GM12878 (cell line): ENCODE measurements around the gene SEC31B. TPM values are rescaled to one million over a fixed set of nuclear protein-coding genes. Genes with fewer than 3 reads are reported as not detected.

ENCODE experiments used
- ATAC-seq: fragments of 200-7000 bp; cut with Tn5 transposase; 3 replicates; pipeline ENCODE4 v1.9.1; 2020; ENCODE audit warnings: mild to moderate bottlenecking, moderate library complexity
- BruUV-seq: library from RNA; stranded (reverse); fragments of 400-500 nt; replicated peaks from 2 replicates; lab custom pipeline; 2021; lab: Mats Ljungman, UMichigan
- CTCF ChIA-PET: fragments of 300-600 bp; sonication (Branson Sonifier 250); formaldehyde crosslinking; extraction: SDS; loops from one replicate; lab custom pipeline; 2021; ENCODE audit warnings: inconsistent platforms; lab: Yijun Ruan, JAX
- POLR2A ChIA-PET: fragments of 350-600 bp; formaldehyde crosslinking; extraction: SDS; loops from one replicate; lab custom pipeline; 2021; ENCODE audit warnings: inconsistent platforms; lab: Charles Lee
- RAD21 ChIA-PET: fragments of 300-600 bp; sonication (Branson Sonifier 250); formaldehyde crosslinking; loops from one replicate; lab custom pipeline; 2023; ENCODE audit warnings: antibody characterized with exemption; ENCODE audit not compliant: unreplicated experiment; lab: Charles Lee
- SMC1A ChIA-PET: fragments of 300-600 bp; sonication (Branson Sonifier 250); formaldehyde crosslinking; loops from one replicate; lab custom pipeline; 2023; ENCODE audit not compliant: unreplicated experiment, uncharacterized antibody; lab: Charles Lee
- DNase-seq: peaks from one replicate; pipeline ENCODE4 v3.0.0-alpha.2; 2011; ENCODE audit warnings: low read depth, low spot score
- FAIRE-seq: peaks from 3 replicates; lab custom pipeline; 2011; peaks lifted over from hg19 to GRCh38; lab: Jason Lieb, UNC
- H2AFZ ChIP-seq: 2 replicates; pipeline ENCODE4 v1.6.0; 2011; ENCODE audit warnings: low read depth, low read length, control low read depth; ENCODE audit not compliant: control insufficient read depth
- H3K27ac ChIP-seq: 2 replicates; pipeline ENCODE4 v1.5.1; 2011; ENCODE audit warnings: control low read depth; ENCODE audit not compliant: control insufficient read depth, insufficient read depth
- H3K27me3 ChIP-seq, 2 experiments: replicated peaks in 1 of 2; 2 replicates each; pipeline versions ENCODE4 v1.6.0 to v1.6.1; 2011; ENCODE audit warnings: low read length in 1 of 2; ENCODE audit not compliant: control insufficient read depth in 2 of 2, insufficient read depth in 2 of 2
- H3K36me3 ChIP-seq, 2 experiments: 2 replicates each; pipeline ENCODE4 v1.5.1; 2011; ENCODE audit warnings: low read length in 1 of 2; ENCODE audit not compliant: control insufficient read depth in 2 of 2, insufficient read depth in 2 of 2
- H3K4me1 ChIP-seq: 2 replicates; pipeline ENCODE4 v1.6.1; 2011; ENCODE audit warnings: mild to moderate bottlenecking, low read length, moderate library complexity, mixed read lengths; ENCODE audit not compliant: control insufficient read depth, insufficient read depth
- H3K4me2 ChIP-seq: 2 replicates; pipeline ENCODE4 v1.6.0; 2011; ENCODE audit warnings: control low read depth; ENCODE audit not compliant: control insufficient read depth, insufficient read depth
- H3K4me3 ChIP-seq: fragments of 200-600 bp; sonication (generic); 2 replicates; pipeline ENCODE4 v1.5.1; 2016
- H3K79me2 ChIP-seq: 2 replicates; pipeline ENCODE4 v1.6.0; 2011; ENCODE audit warnings: low read length; ENCODE audit not compliant: control insufficient read depth, insufficient read depth
- H3K9ac ChIP-seq: 2 replicates; pipeline ENCODE4 v1.8.0; 2011; ENCODE audit warnings: low read length, control low read depth, mixed read lengths; ENCODE audit not compliant: control insufficient read depth, insufficient read depth
- H3K9me3 ChIP-seq: replicated peaks from 3 replicates; pipeline ENCODE4 v1.5.1; 2011; ENCODE audit warnings: mild to moderate bottlenecking, low read length; ENCODE audit not compliant: control insufficient read depth, insufficient read depth
- H4K20me1 ChIP-seq: 2 replicates; pipeline ENCODE4 v1.6.0; 2011; ENCODE audit not compliant: control insufficient read depth, insufficient read depth
- ATF2 ChIP-seq: IDR thresholded peaks from 2 replicates; pipeline ENCODE4 v1.6.1; 2012; ENCODE audit warnings: low read length, inconsistent platforms
- CBFB ChIP-seq: IDR thresholded peaks from 2 replicates; pipeline ENCODE4 v1.6.1; 2016; ENCODE audit warnings: antibody characterized with exemption, low read depth
- DPF2 ChIP-seq: fragments of 450-650 bp; IDR thresholded peaks from 2 replicates; pipeline ENCODE4 v1.6.1; 2017; ENCODE audit warnings: mild to moderate bottlenecking
- E4F1 ChIP-seq: fragments of 450-650 bp; IDR thresholded peaks from 2 replicates; pipeline ENCODE4 v1.6.1; 2018; ENCODE audit warnings: borderline replicate concordance, mild to moderate bottlenecking; ENCODE audit not compliant: partially characterized antibody
- EP300 ChIP-seq, 2 experiments: fragments of 150-350 bp in 1 of 2; IDR thresholded peaks; 2 replicates each; pipeline ENCODE4 v1.6.1; 2011 to 2012; ENCODE audit warnings: low read depth in 2 of 2, low read length in 2 of 2, borderline replicate concordance in 1 of 2, improper control_type of control experiment in 1 of 2, inconsistent platforms in 1 of 2; ENCODE audit not compliant: control insufficient read depth in 1 of 2
- ETV6 ChIP-seq, 2 experiments: fragments of 450-650 bp in 1 of 2; IDR thresholded peaks in 1 of 2; conservative IDR thresholded peaks in 1 of 2; 2 replicates each; pipeline ENCODE4 v1.6.1; 2014; ENCODE audit warnings: antibody characterized with exemption in 1 of 2, borderline replicate concordance in 1 of 2, low read depth in 1 of 2, mild to moderate bottlenecking in 1 of 2, moderate library complexity in 1 of 2
- FOXM1 ChIP-seq: IDR thresholded peaks from 2 replicates; pipeline ENCODE4 v1.6.1; 2012; ENCODE audit warnings: low read depth, mild to moderate bottlenecking, inconsistent platforms, low read length, moderate library complexity
- GATAD2B ChIP-seq: fragments of 450-650 bp; conservative IDR thresholded peaks from 2 replicates; pipeline ENCODE4 v1.6.1; 2017; ENCODE audit warnings: low read depth, mild to moderate bottlenecking, moderate library complexity
- IRF3 ChIP-seq: fragments of 450-650 bp; IDR thresholded peaks from 2 replicates; pipeline ENCODE4 v1.6.1; 2014; ENCODE audit warnings: mild to moderate bottlenecking
- KAT2A ChIP-seq: conservative IDR thresholded peaks from 2 replicates; pipeline ENCODE4 v1.6.1; 2011; ENCODE audit warnings: low read depth, low read length; ENCODE audit not compliant: control insufficient read depth
- MLLT1 ChIP-seq: fragments of 450-650 bp; IDR thresholded peaks from 2 replicates; pipeline ENCODE4 v1.6.1; 2016; ENCODE audit warnings: mild to moderate bottlenecking
- MTA2 ChIP-seq: fragments of 450-650 bp; IDR thresholded peaks from 2 replicates; pipeline ENCODE4 v1.6.1; 2016; ENCODE audit warnings: low read depth, mild to moderate bottlenecking, moderate library complexity
- MYB ChIP-seq: fragments of 150-350 bp; IDR thresholded peaks from 2 replicates; pipeline ENCODE4 v1.6.1; 2014; ENCODE audit warnings: mild to moderate bottlenecking, low read depth, low read length, borderline replicate concordance
- PAX5 ChIP-seq: IDR thresholded peaks from 2 replicates; pipeline ENCODE4 v1.6.1; 2011; ENCODE audit warnings: low read depth, low read length, borderline replicate concordance
- SMC3 ChIP-seq: IDR thresholded peaks from 2 replicates; pipeline ENCODE4 v1.6.1; 2011; ENCODE audit warnings: low read length, improper control_type of control experiment, borderline replicate concordance
- TCF7 ChIP-seq: IDR thresholded peaks from 2 replicates; pipeline ENCODE4 v1.6.1; 2014; ENCODE audit warnings: antibody characterized with exemption, borderline replicate concordance
- YBX1 ChIP-seq: fragments of 450-650 bp; IDR thresholded peaks from 2 replicates; pipeline ENCODE4 v1.6.1; 2016; ENCODE audit warnings: antibody characterized with exemption
- WGBS: methylation state at CpG from one replicate; pipeline ENCODE4 v1.1.6; 2016; ENCODE audit warnings: low lambda C conversion rate; ENCODE audit not compliant: insufficient replicate concordance, insufficient coverage; ENCODE audit errors: missing lambda C conversion rate; 5-methylcytosine and 5-hydroxymethylcytosine counted together
- in situ Hi-C: fragments of 300-500 bp; cut with MboI; formaldehyde crosslinking; loops from 9 replicates; pipeline ENCODE4 v1.14.3; 2018; ENCODE audit warnings: mixed read lengths
- intact Hi-C: fragments of 100-400 bp; cut with micrococcal nuclease; formaldehyde crosslinking; loops from one replicate; pipeline ENCODE4 v1.14.2; 2022; ENCODE audit not compliant: unreplicated experiment
- polyA plus RNA-seq, 11 experiments: library from polyadenylated mRNA; depleted of rRNA in 4 of 11; unstranded in 6 of 11; stranded (reverse) in 5 of 11; fragments of >200 nt; fragmentation: Nextera tagmentation in 4 of 11; fragmentation: Illumina TruSeq in 1 of 11; extraction: Ambion mirVana in 4 of 11; extraction: Trizol in 1 of 11; gene quantifications; 1 replicate in 1 of 11; 2 replicates in 10 of 11; pipeline versions ENCODE4 v1.2.1 to v1.2.3, GENCODE V29; 2011 to 2016; ENCODE audit warnings: inconsistent platforms in 2 of 11, missing spikeins in 2 of 11, low read depth in 1 of 11
- total RNA-seq, 4 experiments: library from RNA; depleted of rRNA in 3 of 4; stranded (reverse); fragments of >200 nt in 3 of 4; fragmentation: Illumina TruSeq in 1 of 4; extraction: Trizol in 1 of 4; gene quantifications; 2 replicates each; pipeline versions ENCODE4 v1.2.1 to v1.2.3, GENCODE V29; 2013 to 2021

Gene SEC31B
- total and polyA plus RNA-seq, 10 of the 15 experiments (the other 5 are each of a cell fraction or from before 2014, with no cell fraction given), result 3.4 to 24.3 (median 9.9) TPM

GRCh38 chr10:100470367-100470766, 49.3 kb downstream of the SEC31B start (continued):
- TF ChIP-seq MLLT1, result no peak
- TF ChIP-seq FOXM1, result no peak
- no peak for TF ChIP-seq GATAD2B
- TF ChIP-seq SMC3, result no peak
- no peak for TF ChIP-seq IRF3
- TF ChIP-seq DPF2, result no peak

GRCh38 chr10:100469756-100470155, 49.9 kb downstream of the SEC31B start:
- ChIA-PET POLR2A (interaction anchor here (0.5 kb wide), 1 partner anchor 415 kb away, joined by 3 read pairs; no protein-coding TSS in a partner anchor), SMC1A (interaction anchor here (1.2 kb wide), 1 partner anchor 11 kb away, joined by 5 read pairs; no protein-coding TSS in a partner anchor), RAD21 (no interaction called here), CTCF (interaction anchor here (0.6 to 2.5 kb wide), 4 partner anchors 13 to 127 kb away, joined by 3 to 13 read pairs (median 4); no protein-coding TSS in a partner anchor)
- 85% methylated on average over 1 of the region's 1 CpG for WGBS
- Histone ChIP-seq H2AFZ (no peak overlapping the region), H3K27ac (no peak overlapping the region), H3K9me3 (no peaks in the 10 kb centered on the region), H3K4me1 (no peaks in the 10 kb centered on the region), H3K27me3 (no peaks in the 10 kb centered on the region; a peak in 1 of 4 replicates), H3K36me3 (no peaks in the 10 kb centered on the region), H3K9ac (no peak overlapping the region), H3K4me2 (no peak overlapping the region), H4K20me1 (no peaks in the 10 kb centered on the region), H3K79me2 (no peaks in the 10 kb centered on the region), H3K4me3 (no peak overlapping the region)
- in situ Hi-C loops (no loop called here), intact Hi-C loops (no loop called here)
- FAIRE-seq (no peak), DNase-seq (no peak), ATAC-seq (no peak)
- no TSS peak for BruUV-seq
- no peak for TF ChIP-seq PAX5
- no peak for TF ChIP-seq TCF7
- no peak for TF ChIP-seq E4F1
- no peak for TF ChIP-seq CBFB
- TF ChIP-seq ATF2, result no peak
- TF ChIP-seq EP300 (IDR thresholded peaks at IDR 0.05; ENCODE audit: borderline replicate concordance in 1 of 2, control insufficient read depth in 1 of 2, low read depth in 2 of 2, low read length in 2 of 2), result no peak
- no peak for TF ChIP-seq ETV6 (conservative IDR thresholded peaks at IDR 0.05 in 1 of 2, IDR thresholded peaks at IDR 0.05 in 1 of 2; ENCODE audit: borderline replicate concordance in 1 of 2, low read depth in 1 of 2)
- no peak for TF ChIP-seq YBX1
- no peak for TF ChIP-seq KAT2A
- TF ChIP-seq MYB, result no peak
- TF ChIP-seq MTA2, result no peak
